Lower leg skin (tissue), 3 donors: ENCODE data around the gene CTDSPL2.
"Not testable (repeated sequence)": the region's sequence is repeated elsewhere in the genome, so short reads cannot be mapped to it uniquely, and the experiment has no call there.

ENCODE experiments used
- POLR2A ChIP-seq, 2 donors: fragments of 450-650 bp; IDR thresholded peaks; one replicate each; pipeline ENCODE4 v1.6.1; 2016 to 2017; ENCODE audit warnings: antibody characterized with exemption in 2 of 2, mild to moderate bottlenecking in 1 of 2, moderate library complexity in 1 of 2
- TF ChIP-seq, protein P1 (sequence below), 3 donors: fragments of 450-650 bp; IDR thresholded peaks; one replicate each; pipeline ENCODE4 v1.5.1; 2016; ENCODE audit warnings: antibody characterized with exemption in 3 of 3, mild to moderate bottlenecking in 3 of 3, moderate library complexity in 2 of 3

DNA sequence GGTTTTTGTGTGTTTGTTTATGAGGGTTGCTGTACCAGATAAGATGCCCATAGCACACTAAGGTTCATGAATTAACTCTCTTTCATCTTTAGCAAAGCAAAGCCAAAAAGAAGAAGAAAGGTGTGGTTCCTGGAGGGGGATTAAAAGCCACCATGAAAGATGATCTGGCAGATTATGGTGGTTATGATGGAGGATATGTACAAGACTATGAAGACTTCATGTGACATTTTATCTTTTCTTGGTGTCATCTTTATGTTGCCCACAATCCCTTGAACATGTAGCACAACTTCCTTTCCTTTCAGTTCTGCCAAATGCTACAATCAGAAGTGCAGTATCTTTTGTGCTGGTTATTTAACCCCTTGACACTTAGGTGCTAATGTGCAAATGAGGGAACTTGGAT, 133.5 kb downstream of the CTDSPL2 start:
- TF ChIP-seq POLR2A (IDR thresholded peaks at IDR 0.05): not testable (repeated sequence)
- TF ChIP-seq, protein P1, sequence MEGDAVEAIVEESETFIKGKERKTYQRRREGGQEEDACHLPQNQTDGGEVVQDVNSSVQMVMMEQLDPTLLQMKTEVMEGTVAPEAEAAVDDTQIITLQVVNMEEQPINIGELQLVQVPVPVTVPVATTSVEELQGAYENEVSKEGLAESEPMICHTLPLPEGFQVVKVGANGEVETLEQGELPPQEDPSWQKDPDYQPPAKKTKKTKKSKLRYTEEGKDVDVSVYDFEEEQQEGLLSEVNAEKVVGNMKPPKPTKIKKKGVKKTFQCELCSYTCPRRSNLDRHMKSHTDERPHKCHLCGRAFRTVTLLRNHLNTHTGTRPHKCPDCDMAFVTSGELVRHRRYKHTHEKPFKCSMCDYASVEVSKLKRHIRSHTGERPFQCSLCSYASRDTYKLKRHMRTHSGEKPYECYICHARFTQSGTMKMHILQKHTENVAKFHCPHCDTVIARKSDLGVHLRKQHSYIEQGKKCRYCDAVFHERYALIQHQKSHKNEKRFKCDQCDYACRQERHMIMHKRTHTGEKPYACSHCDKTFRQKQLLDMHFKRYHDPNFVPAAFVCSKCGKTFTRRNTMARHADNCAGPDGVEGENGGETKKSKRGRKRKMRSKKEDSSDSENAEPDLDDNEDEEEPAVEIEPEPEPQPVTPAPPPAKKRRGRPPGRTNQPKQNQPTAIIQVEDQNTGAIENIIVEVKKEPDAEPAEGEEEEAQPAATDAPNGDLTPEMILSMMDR (IDR thresholded peaks at IDR 0.05): not testable (repeated sequence)
